NCI-H524 (cell line): ENCODE results near the gene SEMA4A.
A peak's percentile ranks its signal among the peaks of the same experiment; 100 is the strongest.

Experiments used
- DNase-seq, 2 experiments: peaks; one replicate each; lab custom pipeline; 2025; lab: John Stamatoyannopoulos, UW

SEMA4A gene

DNA sequence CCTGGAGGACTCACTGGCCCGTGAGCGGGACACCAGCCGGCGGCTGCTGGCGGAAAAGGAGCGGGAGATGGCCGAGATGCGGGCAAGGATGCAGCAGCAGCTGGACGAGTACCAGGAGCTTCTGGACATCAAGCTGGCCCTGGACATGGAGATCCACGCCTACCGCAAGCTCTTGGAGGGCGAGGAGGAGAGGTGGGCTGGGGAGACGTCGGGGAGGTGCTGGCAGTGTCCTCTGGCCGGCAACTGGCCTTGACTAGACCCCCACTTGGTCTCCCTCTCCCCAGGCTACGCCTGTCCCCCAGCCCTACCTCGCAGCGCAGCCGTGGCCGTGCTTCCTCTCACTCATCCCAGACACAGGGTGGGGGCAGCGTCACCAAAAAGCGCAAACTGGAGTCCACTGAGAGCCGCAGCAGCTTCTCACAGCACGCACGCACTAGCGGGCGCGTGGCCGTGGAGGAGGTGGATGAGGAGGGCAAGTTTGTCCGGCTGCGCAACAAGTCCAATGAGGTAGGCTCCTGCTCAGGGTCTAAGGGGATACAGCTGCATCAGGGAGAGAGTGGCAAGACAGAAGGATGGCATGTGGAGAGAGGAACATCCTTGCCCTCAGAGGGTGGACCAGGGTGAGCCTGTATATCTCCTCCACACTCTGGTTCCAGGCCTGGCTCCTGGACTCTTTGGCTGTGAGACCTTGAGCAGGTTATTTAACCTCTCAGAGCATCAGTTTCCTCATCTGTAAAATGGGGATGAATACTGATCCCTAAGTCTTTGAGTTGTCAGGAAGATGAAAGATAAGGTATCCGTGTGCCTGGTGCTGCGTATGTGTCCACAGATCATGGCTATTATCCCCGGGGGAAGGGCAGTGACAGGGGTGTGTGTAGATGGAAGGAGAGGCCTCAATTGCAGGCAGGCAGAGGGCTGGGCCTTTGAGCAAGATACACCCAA, 17.2 kb upstream of the SEMA4A start:
- DNase-seq = no peak

DNA sequence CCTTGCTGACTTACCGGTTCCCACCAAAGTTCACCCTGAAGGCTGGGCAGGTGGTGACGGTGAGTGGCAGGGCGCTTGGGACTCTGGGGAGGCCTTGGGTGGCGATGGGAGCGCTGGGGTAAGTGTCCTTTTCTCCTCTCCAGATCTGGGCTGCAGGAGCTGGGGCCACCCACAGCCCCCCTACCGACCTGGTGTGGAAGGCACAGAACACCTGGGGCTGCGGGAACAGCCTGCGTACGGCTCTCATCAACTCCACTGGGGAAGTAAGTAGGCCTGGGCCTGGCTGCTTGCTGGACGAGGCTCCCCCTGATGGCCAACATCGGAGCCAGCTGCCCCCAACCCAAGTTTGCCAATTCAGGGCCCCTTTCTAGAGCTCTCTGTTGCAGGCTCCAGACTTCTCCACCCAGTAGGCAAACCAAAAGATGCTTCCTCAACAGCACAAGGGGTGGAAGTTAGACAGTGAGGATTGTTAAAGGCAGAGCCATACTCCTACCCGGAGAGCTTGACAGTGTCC, 16.4 kb upstream of the SEMA4A start:
- DNase-seq = no peak

DNA sequence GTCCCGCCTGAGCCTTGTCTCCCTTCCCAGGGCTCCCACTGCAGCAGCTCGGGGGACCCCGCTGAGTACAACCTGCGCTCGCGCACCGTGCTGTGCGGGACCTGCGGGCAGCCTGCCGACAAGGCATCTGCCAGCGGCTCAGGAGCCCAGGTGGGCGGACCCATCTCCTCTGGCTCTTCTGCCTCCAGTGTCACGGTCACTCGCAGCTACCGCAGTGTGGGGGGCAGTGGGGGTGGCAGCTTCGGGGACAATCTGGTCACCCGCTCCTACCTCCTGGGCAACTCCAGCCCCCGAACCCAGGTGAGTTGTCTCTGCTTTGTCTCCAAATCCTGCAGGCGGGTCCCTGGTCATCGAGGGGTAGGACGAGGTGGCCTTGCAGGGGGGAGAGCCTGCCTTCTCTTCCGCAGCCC, 14.9 kb upstream of the SEMA4A start:
- no peak for DNase-seq

DNA sequence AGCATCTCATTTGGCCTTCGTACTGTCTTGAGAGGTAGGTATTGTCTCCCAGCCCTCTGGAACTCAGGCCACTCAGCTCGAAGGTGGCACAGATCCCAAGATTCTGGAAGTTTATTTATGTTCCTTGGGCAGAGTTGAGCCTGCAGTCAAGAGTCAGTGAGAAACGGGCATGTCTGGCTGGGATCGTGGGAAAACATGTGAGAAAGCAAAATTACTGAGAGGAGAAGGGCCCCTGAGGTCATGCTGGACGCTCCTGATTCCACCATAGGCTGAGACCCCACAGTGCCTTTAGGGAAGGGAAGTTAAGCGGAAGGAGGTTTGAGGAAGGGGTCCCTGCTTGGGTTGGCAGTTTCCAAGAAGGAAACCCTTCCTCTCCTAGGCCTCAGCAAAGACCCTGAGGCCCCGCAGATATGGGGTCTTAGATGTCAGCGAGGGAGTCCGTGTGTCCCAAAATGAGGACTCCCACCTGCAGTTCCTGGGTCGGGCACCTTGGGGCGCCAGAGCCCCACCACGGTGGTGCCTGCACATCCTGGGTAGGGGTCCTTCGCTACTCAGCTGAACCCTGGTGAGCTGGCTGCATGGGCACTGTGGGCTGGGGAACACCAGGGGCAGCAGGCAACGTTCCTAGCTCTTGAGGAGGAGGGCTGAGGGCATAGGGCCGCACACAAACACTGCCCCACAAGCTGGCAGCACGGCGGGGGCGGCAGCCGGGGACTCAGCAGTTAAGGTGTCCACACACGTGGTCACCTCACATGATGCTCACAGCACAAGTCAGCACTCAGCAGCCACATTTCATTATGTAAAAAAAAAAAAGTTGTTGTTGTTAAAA, 12.3 kb upstream of the SEMA4A start:
- DNase-seq = peak in 1 of 2 experiments; percentile 40

DNA sequence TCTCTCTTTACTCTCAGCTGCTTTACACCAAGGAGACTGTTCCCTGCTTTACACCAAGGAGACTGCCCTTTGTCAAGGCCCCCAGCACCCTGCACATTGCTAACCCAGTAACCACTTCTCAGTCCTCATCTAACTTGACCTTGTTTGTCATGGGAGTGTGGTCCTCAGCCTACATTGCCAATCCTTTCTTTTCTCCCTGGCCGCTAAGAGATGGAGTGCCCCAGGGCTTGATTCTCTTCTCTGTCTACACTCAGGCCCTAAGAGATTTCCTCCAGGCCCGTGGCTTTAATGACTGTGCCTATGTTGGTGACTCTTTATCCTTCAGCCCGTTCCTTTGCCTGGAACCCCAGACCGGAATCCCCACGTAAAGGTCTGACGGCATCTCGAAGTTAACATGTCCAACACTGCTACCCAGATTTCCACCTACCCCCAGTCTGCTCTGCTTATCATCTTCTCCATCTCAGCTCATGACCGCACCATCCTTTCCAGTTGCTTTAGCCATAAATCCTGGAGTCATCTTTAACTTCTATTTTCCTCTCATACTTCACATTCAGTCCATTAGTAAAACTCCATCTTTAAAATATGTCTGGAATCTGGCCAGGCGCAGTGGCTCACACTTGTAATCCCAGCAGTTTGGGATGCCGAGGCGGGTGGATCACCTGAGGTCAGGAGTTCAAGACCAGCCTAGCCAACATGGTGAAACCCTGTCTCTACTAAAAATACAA, 9.5 kb upstream of the SEMA4A start:
- DNase-seq = no peak

DNA sequence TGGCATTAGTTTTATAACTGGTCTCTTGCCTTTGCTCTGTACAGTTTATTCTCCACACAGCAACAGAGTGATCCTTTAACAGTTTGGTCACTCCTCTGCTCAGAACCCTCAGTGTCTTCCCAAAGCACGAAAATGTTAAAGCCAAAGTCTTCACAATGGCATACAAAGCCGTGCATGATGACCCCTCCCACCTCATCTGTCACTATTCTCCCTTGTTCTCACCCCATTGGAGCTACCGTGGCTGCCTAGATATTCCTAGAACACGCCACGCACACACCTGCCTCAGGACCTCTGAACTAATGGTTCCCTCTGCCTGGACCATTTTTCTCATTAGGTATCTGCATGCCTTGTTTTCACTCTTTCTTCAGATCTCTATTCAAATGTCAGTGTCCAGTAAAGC, 8.6 kb upstream of the SEMA4A start:
- no peak for DNase-seq

DNA sequence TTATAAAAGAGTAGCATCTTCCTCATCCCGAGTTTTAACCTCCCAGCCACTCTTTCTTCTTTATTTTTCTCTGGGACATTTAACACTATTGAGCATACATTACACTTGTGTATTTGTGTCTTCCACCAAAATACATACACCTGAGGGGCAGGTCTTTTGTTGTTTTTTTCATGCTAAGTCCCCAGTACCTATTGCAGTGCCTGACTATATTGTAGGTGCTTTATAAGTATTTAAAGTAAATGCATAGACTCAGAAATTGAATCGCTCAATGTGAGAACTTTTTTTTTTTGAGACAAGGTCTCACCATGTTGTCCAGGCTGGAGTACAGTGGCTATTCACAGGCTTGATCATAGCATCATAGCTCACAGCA, 7.8 kb upstream of the SEMA4A start:
- no peak for DNase-seq

DNA sequence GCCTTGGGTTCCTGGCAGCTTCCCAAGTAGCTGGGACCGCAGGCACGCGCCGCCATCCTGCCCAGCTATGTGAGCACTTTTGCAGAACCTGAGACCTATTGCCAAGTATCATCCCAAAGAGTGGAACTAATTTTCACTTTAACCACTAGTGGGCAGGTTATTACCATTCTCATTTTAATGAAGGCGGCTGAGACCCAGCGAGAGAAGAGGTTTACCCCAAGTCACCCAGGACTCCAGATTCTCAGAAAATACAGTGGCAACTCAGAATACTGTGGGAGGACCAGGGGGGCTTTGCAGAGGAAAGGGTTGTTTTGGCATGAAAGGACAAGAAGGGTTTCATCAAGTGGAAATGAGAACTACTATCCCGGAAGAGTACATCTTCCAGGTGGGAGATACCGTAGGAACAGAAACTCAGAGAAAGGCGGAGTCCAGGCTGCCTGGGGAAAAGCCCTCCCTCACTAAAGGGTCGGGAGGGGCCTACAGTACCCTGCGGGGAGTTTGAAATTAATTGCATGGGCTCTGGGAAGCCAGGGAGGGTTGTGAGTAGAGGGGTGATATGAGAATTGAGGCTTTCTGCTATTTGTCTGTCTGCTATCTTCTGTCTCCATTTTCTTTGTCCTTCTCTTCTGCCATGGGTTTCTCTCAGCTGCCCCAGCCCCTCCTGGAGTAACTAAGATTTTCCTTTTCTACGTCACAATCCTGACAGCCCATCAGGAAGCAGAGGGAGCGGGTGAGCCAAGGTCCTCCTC, 7.2 kb upstream of the SEMA4A start:
- DNase-seq = peak; percentile 70 to 86

DNA sequence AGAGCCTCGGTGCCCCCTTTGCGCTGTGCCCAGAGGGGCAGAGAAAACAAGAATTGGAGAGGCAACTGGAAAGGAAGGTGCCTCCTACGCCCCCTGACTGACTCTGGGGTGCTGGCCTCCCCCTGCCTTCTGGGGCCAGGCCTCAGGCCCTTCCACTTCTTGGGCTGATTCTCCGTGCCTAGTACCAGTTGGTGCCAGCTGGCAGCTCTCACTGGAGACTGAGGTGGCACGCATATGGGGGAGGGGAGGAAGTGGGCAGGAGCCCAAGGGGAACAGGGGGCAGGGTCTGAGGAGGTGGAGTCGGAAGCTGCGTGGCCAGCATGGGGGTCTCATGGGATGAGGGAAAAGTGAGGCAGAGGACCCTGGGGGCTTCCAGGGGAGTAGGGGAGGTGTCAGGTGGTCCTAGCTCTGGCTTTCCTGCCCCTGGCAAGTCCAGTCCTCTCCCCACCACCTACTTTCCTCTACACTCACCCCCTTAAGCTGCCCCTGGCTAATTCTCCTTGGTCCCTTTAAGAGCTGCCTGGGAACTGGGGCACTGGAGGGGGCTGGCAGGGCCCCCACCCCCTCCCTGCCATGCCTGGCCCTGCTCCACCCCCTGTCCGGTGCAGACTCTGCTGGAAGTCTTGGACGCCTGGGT, 6.5 kb upstream of the SEMA4A start:
- DNase-seq = peak; percentile 40 to 59

DNA sequence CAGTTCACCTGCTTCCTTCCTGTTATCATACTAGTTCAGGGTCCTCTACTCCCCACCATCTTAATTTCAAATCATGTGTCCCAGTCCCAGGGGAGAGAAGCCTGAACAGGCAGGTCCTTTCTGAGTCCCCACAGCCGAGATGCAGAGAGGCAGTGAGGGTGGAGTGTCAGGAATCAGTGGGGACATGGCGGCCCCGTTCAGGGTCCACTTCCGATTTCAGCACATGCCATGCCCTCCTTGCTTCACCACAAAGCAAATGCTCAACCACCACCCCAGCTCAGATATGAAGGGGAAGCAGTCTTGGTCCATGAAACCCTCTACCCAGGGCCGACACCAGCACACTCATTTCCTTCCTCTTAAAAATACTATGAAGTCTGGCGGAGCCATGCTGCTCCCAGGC, 5.2 kb upstream of the SEMA4A start:
- DNase-seq = no peak

DNA sequence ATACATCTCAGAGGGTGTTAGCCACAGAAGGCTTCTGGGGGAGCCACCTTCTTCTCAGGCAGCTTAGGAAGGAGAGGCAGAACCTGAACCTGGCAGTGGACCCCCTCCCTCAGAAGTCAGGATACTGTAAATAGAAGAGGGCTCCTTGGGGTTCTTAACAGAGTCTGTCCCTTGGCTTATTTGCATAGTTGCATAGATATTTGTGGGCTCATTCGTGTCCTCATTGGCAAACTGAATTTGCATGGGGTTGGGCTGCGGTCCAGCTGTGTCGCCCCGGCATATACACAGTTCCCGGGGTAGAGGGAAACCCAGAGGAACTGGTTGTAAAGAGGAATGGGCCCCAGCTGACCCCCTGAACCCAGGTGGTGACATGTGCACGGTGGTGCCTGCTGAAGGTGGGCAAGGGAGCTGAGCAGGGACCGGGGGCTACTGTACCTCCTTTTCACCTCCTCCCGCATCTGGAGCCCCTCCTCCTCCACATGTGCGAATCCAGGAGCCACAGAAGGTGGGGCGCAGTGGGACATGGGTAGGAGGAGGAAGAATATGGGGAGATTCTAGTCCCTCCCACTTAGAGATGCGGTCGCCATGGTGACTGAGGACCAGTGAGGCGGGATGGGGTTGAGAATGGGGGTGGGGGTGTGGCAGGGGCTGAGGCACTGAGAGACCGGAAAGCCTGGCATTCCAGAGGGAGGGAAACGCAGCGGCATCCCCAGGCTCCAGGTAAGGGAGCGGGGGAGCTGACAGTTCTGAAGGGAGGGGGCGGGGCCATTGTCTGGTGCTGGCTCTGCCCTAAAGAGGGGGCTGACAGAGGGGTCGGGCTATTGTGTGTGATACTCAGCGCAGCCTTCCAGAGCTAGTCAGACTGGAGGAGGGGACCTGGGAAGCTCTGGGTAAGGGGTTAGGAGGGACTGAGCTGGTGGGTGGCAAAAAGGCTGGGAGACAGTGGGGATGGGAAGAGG, 3.7 kb upstream of the SEMA4A start:
- DNase-seq = no peak

DNA sequence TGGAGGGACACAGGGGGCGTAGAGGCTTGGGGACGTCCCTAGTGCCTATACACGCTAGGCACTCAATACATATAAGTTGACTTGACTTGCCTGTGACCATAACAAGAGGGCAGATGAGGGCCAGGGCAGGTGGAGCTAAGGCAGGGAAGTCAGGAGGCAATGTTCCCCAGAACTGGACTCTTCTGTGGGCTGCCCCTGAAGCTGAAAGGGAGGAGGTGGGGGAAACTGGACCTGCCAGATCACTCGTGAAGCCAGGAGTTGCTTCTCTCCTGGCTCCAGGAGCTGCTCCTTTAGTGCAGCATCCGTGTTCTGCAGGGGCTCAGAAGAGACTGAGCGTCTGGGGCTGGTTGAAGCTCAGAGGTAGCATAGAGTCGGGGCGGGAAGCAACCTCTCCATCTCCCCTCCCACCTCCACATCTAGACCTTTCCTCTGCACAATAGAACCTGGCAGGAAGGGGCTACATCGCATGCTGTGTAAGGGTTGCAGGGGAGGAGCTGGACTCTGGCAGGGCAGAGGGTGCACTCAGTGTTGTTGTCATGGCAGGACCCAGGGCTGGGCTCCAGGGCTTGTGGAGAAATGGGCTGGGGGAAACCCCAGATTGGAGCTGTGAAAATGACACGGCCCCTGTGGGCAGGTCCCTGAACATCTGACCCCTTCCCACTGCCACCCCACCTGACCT, 2.9 kb upstream of the SEMA4A start:
- DNase-seq = no peak

DNA sequence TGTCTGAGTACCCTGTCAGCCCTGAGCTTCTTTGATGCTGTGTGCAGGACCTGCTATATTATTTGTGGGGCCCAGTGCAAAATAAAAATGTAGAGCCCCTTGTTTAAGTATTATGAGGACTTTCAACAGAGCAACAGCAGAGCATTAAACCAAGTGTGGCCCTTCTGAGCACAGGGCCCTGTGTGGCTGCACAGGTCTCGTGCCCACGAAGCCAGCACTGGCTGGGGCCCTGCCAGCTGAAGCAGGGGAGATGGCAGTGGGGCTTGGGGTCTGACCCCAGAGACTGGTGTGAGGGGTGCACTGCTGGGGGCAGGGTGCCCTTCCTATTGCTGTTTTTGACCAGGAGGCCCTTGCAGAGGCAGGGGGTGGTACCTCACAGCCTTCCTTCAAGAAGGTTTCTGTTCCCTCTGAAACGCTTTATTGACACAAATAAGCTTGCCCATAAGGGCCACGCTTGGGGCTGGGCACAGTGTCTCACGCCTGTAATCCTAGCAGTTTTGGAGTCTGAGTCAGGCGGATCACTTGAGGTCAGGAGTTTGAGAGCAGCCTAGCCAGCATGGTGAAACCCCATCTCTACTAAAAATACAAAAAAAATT, 2.2 kb upstream of the SEMA4A start:
- no peak for DNase-seq

DNA sequence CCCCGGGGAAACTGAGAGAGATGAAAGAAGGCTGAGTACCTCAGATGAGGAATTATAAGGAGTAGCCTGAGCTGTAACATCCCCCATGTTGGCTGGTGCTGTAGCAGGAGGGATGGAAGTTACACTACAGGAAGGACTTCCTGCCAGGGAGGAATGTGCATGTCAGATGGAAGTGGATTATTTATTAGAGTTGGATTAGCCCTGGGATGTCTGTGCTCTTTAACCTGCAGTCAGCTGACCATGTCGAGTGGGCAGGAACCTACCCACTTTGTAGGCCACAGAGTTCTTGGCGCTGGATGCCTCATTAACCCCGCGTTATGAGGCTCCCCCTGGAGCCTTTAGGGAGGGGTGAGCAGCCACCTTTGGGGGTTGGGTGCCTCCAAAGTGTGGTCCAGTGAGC, 757 bp upstream of the SEMA4A start:
- no peak for DNase-seq

DNA sequence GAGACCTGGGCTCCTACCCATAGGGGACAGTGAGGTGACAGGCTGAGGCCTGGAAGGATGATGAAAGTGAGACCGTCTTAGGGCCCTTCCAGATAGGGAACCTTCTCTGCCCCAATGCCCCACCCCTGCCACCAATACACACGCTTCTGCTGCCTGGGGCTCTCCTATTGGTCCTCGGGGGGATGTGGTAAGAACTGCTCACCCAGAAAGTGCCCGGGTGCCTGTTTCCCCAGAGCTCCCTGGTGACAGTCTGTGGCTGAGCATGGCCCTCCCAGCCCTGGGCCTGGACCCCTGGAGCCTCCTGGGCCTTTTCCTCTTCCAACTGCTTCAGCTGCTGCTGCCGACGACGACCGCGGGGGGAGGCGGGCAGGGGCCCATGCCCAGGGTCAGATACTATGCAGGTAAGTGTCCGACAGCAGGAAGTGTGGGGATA, 948 bp downstream of the SEMA4A start:
- no peak for DNase-seq

DNA sequence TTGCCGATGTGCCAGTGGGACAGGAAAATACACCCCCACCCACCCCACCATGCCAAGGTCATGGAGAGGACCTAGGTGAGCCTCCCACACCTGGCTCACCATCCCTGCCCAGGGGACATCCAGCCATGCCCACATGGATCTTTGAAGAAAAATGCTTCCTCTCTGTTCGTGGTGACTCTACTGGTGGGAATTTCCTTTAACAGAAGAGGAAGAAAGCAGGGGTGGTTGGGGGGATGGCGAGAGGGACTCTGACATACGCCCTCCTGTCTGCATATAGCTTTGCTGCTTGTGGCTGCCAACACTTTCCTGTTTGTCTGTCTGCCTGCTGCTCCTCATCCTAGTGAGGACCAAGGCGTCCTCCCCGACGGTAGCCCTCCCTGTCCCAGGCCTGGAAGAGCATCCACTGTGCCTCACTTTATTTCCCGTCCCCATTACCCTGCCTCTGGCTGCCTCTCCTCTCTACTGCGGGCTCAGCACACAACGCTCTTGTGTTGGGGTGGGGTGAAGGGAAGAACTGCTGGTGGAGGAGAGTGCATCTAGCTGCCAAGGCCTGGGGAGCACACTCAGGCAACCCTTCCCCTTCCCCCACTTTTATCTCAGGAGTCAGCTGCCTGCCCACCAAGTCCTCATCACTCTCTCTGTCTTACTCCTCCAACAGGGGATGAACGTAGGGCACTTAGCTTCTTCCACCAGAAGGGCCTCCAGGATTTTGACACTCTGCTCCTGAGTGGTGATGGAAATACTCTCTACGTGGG, 2.5 kb downstream of the SEMA4A start:
- no peak for DNase-seq

DNA sequence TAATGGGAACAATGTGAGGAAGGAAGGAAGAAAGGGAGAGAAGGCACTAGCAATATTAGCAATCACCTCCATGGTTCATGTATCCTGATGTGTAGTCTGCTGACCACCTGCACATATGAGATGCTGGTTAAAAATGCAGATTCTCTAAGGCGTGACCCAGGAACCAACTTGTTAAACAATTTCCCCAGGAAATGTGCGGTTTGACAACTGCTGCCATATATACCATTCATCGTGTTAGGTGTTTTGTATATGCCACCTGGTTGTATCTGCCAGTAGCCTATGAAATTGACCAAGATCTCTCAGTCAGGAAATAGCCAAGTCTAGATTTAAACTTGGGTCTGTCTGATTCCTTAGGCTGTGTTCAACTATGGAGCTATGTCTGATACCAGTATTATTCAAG, 4.1 kb downstream of the SEMA4A start:
- DNase-seq = no peak

DNA sequence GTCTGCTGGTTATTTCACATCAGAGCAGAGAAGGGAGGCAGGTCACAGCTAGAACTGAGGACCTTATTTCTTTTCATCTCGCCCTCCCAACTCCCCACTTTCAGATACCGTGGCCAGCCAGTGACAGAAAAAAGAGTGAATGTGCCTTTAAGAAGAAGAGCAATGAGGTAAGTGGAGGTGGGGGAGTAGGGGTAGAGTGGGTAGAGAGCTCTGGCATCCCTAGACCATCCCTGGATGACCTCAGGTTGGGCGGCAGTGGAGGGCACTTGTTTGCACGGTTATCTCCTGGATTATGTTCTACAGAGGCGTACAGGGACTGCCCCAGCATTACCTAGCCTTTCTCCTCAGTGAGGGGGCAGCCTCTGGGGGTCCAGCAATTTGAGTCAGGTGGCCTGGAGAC, 4.6 kb downstream of the SEMA4A start:
- no peak for DNase-seq
